ENCODE data around the gene TLE7. TPM values are rescaled to one million over a fixed set of nuclear protein-coding genes. Genes with fewer than 3 reads are reported as not detected.

Gene TLE7
- polyA plus RNA-seq, 2 of the 4 experiments (the other 2 are of a cell fraction) = not detected

DNA sequence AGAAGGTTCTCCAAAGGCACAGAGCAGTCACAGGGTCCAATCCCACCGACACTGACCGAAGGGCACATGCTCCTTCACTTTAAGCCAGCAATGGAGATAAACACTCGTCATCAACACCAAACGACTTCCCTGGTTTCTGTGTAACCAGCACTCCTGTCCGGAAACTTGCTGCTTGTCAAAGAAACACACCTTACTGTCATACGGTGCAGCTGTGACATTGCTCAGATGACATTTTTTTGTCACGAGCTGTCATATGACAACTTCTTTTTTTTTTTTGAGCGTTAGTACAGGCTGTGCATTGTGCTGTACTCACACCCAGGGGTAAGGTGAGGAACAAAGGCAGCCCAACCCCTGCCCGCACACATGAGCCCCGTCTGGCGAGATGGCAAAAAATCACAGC lies 39.2 kb downstream of the TLE7 start:
- ATAC-seq = no peak

DNA sequence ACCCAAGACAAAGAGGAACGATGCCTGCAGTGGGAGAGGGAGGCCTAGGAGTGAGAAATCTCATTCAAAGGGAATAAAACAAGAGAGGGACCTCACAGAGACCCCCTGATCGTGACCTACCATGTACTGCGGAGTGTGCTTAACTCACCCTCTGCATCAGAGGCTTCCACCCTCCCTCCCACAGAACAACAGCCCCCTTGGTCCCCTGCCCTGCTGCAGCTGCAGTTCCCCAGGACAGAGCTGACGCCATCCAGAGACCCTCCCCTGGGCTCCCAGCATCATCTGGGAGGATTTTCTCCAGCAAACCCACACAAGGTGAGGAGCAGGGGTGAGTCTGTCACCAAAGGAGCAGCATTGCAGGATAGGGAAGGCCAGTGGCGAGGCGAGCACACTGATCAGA lies 39.8 kb downstream of the TLE7 start:
- Histone ChIP-seq H3K4me1 (no peaks in the 10 kb centered on the region), H3K9me3 (no peaks in the 10 kb centered on the region; the same call in 2 of the 3 replicates), H3K4me2 (no peak overlapping the region), H3K4me3 (no peak overlapping the region), H3K27ac (no peak overlapping the region)
- ATAC-seq (no peak), DNase-seq (ENCODE audit: low read depth in 1 of 2, low spot score in 1 of 2) (no peak), FAIRE-seq (no peak)
- POLR2A ChIA-PET = no interaction called here
- WGBS (ENCODE audit: missing lambda C conversion rate) = 43% methylated on average over 6 of the region's 6 CpGs
- no peak for TF ChIP-seq EP300 (IDR thresholded peaks at IDR 0.05)
- CTCF ChIA-PET = interaction anchor here (1.1 to 4.3 kb wide), 2 partner anchors 10 to 209 kb away, joined by 4 to 27 read pairs; no protein-coding TSS in a partner anchor

More for the DNA sequence above, 39.2 kb downstream of the TLE7 start:
- POLR2A ChIA-PET = no interaction called here
- Histone ChIP-seq H3K9me3 (no peaks in the 10 kb centered on the region; the same call in 2 of the 3 replicates), H3K27ac (no peak overlapping the region), H3K4me3 (no peak overlapping the region), H3K4me2 (no peak overlapping the region), H3K4me1 (no peaks in the 10 kb centered on the region)
- FAIRE-seq (no peak), DNase-seq (ENCODE audit: low read depth in 1 of 2, low spot score in 1 of 2) (no peak)
- WGBS (ENCODE audit: missing lambda C conversion rate) = 42% methylated on average over 11 of the region's 11 CpGs
- no peak for TF ChIP-seq FOXS1 (CRISPR knock-in tag; IDR thresholded peaks at IDR 0.05)
- TF ChIP-seq HOXA7 (CRISPR knock-in tag; IDR thresholded peaks at IDR 0.05) = no peak
- no peak for TF ChIP-seq MAZ (IDR thresholded peaks at IDR 0.05; ENCODE audit: borderline replicate concordance, low read depth, low read length)
- TF ChIP-seq CBX8 (IDR thresholded peaks at IDR 0.05) = no peak
- CTCF ChIA-PET = interaction anchor here (1.1 to 4.3 kb wide), 2 partner anchors 10 to 208 kb away, joined by 4 to 27 read pairs; no protein-coding TSS in a partner anchor

DNA sequence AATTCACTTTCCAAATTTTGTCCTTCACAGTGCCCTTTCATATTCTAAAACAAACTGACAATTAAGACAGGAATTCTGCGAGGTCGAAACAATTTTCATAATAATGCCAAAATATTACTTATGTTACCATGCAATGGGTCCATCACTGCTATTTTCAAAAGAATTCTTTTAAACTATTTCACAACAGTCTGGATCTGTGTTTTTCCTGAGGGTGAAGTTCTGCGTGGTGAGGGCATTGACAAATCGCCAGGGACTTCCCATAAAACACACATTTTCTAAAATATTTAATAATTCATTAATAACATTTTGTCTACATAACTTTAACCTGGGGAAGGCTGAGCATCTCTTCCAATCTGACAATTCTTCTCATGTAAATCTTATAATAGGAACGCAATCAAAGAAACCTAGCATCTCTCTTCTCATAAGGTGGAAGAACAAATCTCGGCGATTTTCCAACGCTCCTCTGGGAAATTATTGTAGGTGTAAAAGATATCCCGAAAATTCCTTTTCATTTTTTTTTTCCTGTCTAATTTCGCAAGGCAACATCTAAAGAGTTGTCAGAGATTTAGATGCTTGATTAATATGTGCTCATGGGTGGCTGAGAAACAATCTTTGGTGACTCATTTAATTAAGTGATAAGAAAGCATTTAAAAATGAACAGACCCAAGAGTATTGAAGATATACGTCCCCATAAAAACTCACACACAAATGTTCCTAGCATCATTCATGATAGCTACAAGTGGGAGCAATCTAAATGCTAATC lies 41.9 kb downstream of the TLE7 start:
- FAIRE-seq (no peak), DNase-seq (ENCODE audit: low read depth in 1 of 2, low spot score in 1 of 2) (no peak), ATAC-seq (no peak)
- no peak for TF ChIP-seq EHF (CRISPR knock-in tag; IDR thresholded peaks at IDR 0.05)
- TF ChIP-seq CEBPB (IDR thresholded peaks at IDR 0.05) = no peak
- no peak for TF ChIP-seq FOXS1 (CRISPR knock-in tag; IDR thresholded peaks at IDR 0.05)
- no peak for TF ChIP-seq ZSCAN20 (CRISPR knock-in tag; IDR thresholded peaks at IDR 0.05)
- TF ChIP-seq HDAC2 (IDR thresholded peaks at IDR 0.05) = no peak
- TF ChIP-seq NFE2L2 (conservative IDR thresholded peaks at IDR 0.05; ENCODE audit: low read length) = no peak
- no peak for TF ChIP-seq KDM5A (IDR thresholded peaks at IDR 0.05)
- TF ChIP-seq ZNF302 (CRISPR knock-in tag; IDR thresholded peaks at IDR 0.05) = no peak
- no peak for TF ChIP-seq ZFP36 (IDR thresholded peaks at IDR 0.05; ENCODE audit: borderline replicate concordance, partially characterized antibody)
- TF ChIP-seq, protein P1, sequence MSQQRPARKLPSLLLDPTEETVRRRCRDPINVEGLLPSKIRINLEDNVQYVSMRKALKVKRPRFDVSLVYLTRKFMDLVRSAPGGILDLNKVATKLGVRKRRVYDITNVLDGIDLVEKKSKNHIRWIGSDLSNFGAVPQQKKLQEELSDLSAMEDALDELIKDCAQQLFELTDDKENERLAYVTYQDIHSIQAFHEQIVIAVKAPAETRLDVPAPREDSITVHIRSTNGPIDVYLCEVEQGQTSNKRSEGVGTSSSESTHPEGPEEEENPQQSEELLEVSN (IDR thresholded peaks at IDR 0.05; ENCODE audit: borderline replicate concordance, low read depth) = no peak
- no peak for TF ChIP-seq ZC3H11A (IDR thresholded peaks at IDR 0.05)
- no peak for TF ChIP-seq PHF8 (IDR thresholded peaks at IDR 0.05; ENCODE audit: borderline replicate concordance, low read depth)
- TF ChIP-seq, protein P2, sequence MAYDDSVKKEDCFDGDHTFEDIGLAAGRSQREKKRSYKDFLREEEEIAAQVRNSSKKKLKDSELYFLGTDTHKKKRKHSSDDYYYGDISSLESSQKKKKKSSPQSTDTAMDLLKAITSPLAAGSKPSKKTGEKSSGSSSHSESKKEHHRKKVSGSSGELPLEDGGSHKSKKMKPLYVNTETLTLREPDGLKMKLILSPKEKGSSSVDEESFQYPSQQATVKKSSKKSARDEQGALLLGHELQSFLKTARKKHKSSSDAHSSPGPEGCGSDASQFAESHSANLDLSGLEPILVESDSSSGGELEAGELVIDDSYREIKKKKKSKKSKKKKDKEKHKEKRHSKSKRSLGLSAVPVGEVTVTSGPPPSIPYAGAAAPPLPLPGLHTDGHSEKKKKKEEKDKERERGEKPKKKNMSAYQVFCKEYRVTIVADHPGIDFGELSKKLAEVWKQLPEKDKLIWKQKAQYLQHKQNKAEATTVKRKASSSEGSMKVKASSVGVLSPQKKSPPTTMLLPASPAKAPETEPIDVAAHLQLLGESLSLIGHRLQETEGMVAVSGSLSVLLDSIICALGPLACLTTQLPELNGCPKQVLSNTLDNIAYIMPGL (CRISPR knock-in tag; IDR thresholded peaks at IDR 0.05; ENCODE audit: borderline replicate concordance) = no peak
- no peak for TF ChIP-seq SREBF2 (IDR thresholded peaks at IDR 0.05)
- TF ChIP-seq HEYL (CRISPR knock-in tag; IDR thresholded peaks at IDR 0.05) = no peak
- TF ChIP-seq POLR2AphosphoS2 (conservative IDR thresholded peaks at IDR 0.05; ENCODE audit: low read length) = no peak
- no peak for TF ChIP-seq RFX5 (IDR thresholded peaks at IDR 0.05)
- WGBS (ENCODE audit: missing lambda C conversion rate) = 40% methylated on average over 11 of the region's 11 CpGs
- Histone ChIP-seq H3K4me2 (no peak overlapping the region), H3K4me1 (no peaks in the 10 kb centered on the region), H3K27ac (no peak overlapping the region), H3K9me3 (no peaks in the 10 kb centered on the region; the same call in 2 of the 3 replicates), H3K4me3 (no peak overlapping the region)
- ChIA-PET CTCF (no interaction called here), POLR2A (no interaction called here)

Data from A549 (cell line).